GM20431 (cell line): ENCODE measurements around the gene DAD1.
"Not testable (repeated sequence)": the region's sequence is repeated elsewhere in the genome, so short reads cannot be mapped to it uniquely, and the experiment has no call there.

Experiments
- in situ Hi-C: fragments of 300-500 bp; cut with MseI, MboI; formaldehyde crosslinking; loops from one replicate; pipeline ENCODE4 v1.15.0; 2020; ENCODE audit warnings: low sequenced_read_pairs; ENCODE audit not compliant: unreplicated experiment

The DAD1 gene

GRCh38 chr14:22544406-22544805 lies 44.6 kb downstream of the DAD1 start:
- in situ Hi-C loops = no loop called here

DNA sequence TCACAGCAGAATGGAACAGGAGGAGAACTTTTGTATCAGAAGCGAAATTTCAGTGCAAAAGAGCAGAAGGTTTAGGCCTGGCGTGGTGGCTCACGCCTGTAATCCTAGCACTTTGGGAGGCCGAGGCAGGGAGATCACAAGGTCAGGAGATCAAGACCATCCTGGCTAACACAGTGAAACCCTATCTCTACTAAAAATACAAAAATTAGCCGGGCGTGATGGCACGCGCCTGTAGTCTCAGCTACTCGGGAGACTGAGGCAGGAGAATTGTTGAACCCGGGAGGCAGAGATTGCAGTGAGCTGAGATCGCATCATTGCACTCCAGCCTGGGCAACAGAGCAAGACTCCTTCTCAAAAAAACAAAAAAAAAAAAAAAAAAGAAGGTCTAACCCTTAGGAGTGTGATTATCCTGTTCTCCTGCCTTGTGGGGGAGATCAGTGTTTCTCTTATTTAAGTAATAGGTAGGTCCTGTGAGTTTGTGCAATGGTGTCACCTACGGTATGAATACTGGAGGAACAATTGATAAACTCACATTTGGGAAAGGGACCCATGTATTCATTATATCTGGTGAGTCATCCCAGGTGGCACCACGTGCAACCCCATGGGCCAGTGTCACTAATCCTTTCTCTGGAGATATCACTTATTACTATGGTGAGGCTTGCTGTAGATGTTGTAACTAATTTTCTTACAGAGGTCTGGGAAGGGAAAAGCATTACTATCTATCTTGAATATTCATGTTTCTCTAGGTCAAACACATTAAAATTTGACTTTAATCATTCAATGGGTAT lies 45.3 kb downstream of the DAD1 start:
- in situ Hi-C loops = not testable (repeated sequence)

- in situ Hi-C loops = no loop called here
Measured at GRCh38 chr14:22542360-22542759, 46.7 kb downstream of the DAD1 start.

- in situ Hi-C loops = no loop called here
Measured at GRCh38 chr14:22541721-22542120, 47.3 kb downstream of the DAD1 start.

- in situ Hi-C loops = no loop called here
Measured at GRCh38 chr14:22540811-22541360, 48.1 kb downstream of the DAD1 start.

DNA sequence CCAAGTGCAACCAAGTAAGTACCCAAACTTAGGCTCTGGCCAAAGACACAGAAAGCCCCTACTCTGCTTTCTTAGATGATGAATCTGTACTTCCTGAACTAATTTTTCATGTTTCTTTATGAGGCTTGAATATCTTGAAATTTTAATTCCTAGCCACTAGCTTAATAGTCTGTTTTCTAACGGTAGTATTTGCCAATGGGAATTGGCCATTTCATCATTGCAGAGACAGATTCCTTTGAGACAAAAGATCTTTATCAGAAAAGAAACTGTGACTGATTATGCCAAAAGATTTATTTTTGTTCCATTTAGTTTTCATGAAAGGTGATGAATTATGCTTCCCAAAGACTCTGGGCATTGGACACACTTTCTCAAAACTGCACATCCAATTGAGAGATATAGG lies 48.7 kb downstream of the DAD1 start:
- in situ Hi-C loops = no loop called here

GRCh38 chr14:22539831-22540230 lies 49.2 kb downstream of the DAD1 start:
- in situ Hi-C loops = no loop called here

DNA sequence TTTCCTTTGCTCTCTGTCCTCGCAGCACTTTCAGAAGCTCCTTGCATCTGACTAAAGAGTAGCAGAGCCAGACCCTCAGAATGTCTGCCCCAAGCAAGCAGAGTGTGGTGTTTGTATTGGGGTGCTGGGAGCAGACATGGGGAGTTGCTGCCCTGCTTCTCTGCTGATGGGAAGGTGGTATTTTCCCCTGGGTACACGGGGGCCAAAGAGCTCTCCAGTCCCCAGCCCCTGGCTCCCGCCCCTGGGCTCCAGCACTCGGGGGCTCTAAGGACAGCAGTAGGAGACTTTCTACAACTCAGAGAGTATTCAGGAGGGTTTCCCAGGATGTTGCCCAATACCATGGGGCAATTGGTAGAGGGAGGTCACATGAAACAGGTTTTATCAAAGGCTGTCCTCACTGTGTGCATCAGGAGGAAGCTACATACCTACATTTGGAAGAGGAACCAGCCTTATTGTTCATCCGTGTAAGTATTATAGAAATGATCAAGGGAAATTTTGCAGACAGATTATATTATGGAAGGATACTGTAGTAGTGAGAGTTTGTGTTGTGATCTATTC lies 50.3 kb downstream of the DAD1 start:
- in situ Hi-C loops = no loop called here

DNA sequence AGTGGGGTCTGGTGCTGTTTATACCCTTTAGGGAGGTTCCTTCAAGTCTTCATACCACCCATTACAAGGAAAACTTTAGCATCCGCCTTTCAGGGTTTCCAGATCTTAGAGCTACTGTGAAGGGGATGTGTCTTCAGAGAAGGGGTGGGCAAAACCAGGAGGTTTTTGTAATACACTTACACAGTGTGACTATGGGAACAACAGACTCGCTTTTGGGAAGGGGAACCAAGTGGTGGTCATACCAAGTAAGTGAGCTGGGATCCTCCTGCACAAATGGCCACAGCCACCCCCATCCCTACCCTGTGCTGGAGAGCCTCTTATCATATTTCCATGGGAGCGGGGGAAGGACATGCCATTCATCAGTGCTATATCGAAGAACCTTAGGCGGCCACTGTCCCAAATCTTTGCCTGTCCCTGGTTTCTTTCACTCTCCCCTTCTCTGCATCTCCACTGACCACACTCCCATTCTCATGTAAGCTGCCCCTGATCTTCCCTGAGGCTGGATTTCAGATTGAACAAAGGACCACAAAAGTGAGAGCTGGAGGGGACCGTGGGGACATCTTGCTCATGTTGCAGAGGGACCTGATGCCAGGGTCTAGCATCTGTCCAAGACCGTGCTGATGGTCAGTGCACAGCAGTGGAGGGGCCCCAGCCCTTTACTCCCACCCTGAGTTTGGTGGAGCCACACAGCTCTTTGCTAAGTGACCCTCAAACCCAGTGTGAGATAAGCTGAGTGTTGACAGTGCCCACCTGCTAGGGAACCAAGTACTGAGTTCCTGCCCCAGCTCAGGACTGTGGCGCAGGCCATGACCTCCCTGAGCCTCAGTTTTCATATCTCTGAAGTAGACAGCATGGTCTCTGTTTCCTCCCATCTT lies 51.4 kb downstream of the DAD1 start:
- in situ Hi-C loops = no loop called here

DNA sequence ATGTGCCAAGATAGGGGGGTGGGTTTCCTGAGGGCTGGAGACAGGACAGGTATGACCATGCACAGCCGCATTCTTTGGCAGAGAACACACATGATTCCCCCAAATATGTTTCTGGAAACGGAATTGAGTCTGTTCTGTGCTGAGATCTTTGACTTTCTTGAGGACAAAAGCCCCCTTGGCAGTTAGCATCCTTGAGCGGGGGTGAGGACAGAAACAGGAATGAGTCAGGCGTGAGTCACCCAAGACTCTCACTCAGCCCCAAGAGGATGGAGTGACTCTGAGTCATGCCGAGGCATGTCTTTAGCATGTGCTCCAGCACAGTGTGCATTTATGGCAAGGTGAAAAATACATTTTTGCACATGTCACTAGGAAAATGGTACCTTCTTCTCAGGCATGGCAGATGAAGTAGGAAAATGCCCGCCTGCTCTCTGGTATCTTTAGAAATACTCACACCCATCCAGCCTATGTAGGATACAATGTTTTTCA lies 52.1 kb downstream of the DAD1 start:
- in situ Hi-C loops = no loop called here

DNA sequence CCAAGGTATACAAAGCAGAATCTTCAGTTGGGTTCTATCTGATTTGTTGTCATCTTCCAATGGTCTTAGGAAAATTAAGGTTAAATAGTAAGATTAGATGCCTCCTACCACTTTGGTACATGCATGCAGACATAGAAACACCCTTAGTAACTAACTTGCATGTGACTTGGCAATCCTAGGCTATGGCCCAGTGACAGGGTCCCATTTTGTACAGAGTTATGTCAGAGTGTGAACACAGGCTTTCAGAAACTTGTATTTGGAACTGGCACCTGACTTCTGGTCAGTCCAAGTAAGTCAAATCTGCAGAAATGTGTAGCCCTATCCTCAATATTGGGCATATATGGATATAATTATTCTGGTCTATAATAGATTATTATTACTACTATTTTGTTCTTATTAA lies 53.1 kb downstream of the DAD1 start:
- in situ Hi-C loops = no loop called here

- in situ Hi-C loops = no loop called here
Measured at GRCh38 chr14:22535126-22535525, 53.9 kb downstream of the DAD1 start.

GRCh38 chr14:22534547-22534946 lies 54.5 kb downstream of the DAD1 start:
- in situ Hi-C loops = no loop called here

GRCh38 chr14:22533739-22534359 lies 55.2 kb downstream of the DAD1 start:
- in situ Hi-C loops = no loop called here

GRCh38 chr14:22533057-22533704 lies 55.8 kb downstream of the DAD1 start:
- in situ Hi-C loops = no loop called here

GRCh38 chr14:22532345-22533056 lies 56.5 kb downstream of the DAD1 start:
- in situ Hi-C loops = no loop called here

GRCh38 chr14:22531451-22532344 lies 57.3 kb downstream of the DAD1 start:
- in situ Hi-C loops = no loop called here

GRCh38 chr14:22530127-22530526 lies 58.9 kb downstream of the DAD1 start:
- in situ Hi-C loops = no loop called here
